Smooth muscle cell of the brain vasculature (primary cell): ENCODE measurements around the gene GPR173.
A peak's percentile ranks its signal among the peaks of the same experiment; 100 is the strongest.

ENCODE experiments used
- DNase-seq: peaks from one replicate; pipeline ENCODE4 v3.0.0-alpha.2; 2012; ENCODE audit warnings: low read depth, low spot score

Gene GPR173

GRCh38 chrX:53089224-53089842, 40.7 kb downstream of the GPR173 start:
- no peak for DNase-seq

DNA sequence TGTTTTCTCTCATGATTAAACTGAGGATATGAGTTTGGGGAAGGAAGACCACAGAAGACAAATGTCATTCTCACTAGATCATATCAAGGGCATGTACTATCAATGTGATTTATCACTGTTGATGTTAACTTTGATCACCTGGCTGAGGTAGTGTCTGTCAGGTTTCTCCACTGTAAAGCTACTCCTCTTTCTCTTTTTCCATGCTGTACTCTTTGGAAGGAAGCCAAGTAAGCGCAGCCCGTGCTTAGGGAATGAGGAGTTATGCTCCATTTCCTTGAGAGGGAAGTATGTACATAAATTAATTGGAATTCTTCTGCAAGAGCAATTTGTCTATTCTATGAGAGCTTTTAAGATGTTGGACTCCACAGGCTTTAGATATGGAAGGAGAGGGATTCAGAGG, 41.3 kb downstream of the GPR173 start:
- DNase-seq, result no peak

DNA sequence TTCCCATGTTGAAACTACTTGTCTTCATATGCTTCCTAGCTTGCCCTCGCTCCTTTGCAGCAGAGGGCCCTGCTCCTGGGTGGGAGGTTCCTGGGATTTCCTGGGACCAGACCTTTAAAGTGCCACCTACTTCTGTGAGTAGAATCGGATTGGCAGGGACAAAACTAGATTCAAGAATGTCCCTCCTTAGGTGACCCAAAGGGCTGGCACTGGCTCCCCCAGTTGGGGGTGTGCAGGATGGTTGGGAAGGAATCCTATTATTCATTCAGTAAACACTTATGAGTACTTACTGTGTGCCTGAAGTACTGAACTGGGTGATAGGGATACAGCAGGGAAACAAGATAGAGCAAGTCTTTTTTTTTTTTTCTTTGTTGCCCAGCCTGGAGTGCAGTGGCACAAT, 42.8 kb downstream of the GPR173 start:
- DNase-seq, result no peak

DNA sequence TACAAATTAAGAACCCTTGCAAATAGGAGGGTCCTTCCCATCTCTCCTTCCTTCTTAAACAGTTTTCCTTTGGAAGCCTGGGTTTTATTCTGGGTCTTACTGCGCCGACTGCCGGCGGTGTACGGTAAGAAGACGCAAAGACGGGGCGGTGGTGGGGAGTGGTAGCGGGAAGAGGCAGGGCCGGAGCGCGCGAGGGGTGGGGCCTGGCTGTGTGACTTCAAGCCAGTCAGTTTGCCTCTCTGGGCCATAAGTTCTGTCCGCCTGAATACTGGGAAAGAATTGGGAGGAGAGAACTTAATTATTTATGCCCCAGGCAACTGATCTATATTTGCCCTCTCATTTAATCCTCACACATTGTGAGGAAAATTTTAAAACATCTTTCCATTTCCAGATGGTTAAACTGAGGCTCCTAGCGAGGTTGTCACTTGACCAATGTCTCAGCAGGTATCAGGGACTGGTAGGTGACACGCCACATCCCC, 44.6 kb downstream of the GPR173 start:
- no peak for DNase-seq

DNA sequence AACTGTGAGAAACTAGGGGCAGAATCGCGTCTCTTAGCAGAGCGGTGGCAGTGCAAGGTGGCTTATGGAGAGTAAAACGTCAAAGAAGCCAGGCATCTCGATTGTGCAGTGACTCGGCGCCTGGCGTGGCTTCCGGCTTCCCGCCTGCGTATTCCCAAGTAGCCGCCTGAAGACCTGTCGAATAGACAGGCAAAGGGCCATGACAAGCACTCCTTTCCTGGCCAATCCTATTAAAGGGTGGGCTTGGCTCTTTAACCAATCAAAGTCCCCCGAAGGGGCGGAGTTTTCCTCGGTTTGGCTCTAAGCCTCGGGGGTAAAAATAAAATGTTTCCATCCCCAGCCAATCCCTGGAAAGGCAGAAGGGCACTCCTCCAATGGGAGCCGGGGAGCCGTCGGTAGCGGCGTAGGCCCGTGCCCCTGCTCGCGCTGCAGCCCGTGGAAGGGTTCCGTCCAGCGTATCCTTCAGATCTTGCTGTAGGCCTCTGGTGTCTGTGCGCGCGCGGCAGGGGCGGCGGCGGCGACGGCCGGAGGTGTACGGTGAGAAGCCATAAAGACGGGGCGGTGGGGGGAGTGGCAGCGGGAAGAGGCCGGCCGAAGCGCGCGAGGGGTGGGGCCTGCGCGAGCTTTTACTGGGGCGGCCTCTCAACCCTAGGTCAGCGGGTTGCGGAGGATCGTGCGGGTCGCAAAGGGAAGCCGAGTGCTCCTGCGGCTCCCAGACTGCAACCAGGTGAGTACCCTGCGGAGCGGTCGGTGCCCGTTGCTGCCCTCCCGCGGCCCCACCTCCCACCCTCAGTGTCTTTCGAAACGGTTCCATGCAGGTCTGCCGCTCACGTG, 45.4 kb downstream of the GPR173 start, which contains the start of gene KANTR:
Gene KANTR (plus strand): TSS at position 395 of the 834 bp plus-strand sequence. CDS start 30,131 bp downstream, outside the sequence.
- DNase-seq, result peak; percentile 80

DNA sequence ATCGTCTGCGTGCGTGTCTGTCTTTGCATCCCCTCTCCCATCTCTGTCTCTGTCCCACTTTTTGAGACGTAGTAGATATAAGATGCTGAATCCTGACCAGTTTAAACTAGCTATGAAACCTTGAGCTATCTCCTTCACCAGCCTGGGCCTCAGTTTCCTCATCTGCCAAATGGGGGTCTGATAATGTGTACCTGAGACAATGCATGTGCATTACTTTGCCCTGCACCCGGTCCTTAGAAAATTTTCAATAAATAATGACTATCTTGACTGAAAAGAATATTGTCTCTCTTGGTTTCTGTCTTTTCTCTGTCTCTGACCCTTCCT, 46.0 kb downstream of the GPR173 start:
- DNase-seq, result no peak

DNA sequence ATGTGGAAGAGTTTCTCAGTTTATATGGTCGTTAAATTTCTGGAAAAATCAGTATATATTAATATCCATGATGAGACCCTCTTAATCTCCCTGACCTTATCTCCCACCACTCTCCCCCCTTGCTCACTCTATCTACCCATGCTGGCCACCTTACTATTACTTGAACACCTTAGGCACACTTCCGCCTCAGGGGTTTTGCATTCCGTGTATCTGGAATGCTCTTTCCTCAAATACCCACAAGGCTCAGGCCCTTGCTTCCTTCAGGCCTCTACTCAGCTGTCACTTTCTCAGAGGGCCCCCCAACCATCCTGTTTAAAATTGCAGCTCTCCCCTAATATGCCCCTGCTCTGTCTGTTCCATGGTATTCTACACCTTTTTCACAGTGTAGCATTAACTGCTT, 47.2 kb downstream of the GPR173 start:
- no peak for DNase-seq

GRCh38 chrX:53114864-53115549, 66.4 kb downstream of the GPR173 start:
- no peak for DNase-seq

GRCh38 chrX:53115550-53115874, 66.9 kb downstream of the GPR173 start:
- no peak for DNase-seq

- no peak for DNase-seq
Measured at GRCh38 chrX:53116101-53116500, 67.5 kb downstream of the GPR173 start.

DNA sequence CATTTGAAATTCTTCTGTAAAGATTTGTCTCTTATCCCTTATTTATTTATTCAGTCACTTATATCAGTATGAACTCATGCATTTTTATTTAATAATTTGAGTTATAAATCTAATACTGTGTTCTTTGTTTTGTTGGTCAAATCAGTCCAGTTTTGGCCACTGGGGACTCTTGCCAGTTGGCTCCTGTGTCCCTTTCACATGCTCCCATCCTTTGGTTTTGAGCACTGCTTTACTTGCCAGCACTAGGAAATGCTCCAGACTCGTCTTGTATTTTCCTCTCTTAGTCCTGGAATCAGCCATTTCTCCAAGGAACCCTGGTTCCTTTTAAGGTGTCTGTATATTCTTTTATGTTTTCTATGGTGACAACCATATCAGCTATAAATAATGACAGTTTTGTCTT, 73.4 kb downstream of the GPR173 start:
- no peak for DNase-seq

- DNase-seq, result no peak
Measured at GRCh38 chrX:53125506-53125905, 76.9 kb downstream of the GPR173 start.

DNA sequence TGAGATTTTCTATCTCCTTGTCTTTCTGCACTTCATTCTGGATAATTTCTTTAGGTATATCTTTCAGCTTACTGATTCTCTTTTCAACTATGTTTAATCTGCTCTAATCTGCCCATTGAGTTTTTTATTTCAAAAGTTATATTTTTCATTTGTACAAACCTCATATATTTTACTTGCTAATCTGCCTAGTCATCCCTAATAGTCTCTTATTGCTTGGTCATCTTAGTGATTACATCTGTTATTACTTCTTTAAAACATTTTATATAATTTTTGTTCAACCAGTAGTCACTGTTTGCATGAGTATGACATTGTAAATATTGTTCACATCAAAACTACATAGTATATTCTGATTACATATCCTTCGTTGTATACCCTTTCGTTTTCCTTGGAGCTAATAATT, 77.8 kb downstream of the GPR173 start:
- no peak for DNase-seq

- DNase-seq, result no peak
Measured at GRCh38 chrX:53128097-53128749, 79.6 kb downstream of the GPR173 start.
